ENCODE measurements around the gene PDE4D. TPM values are rescaled to one million over a fixed set of nuclear protein-coding genes. Genes with fewer than 3 reads are reported as not detected.

PDE4D gene
- total and polyA plus RNA-seq, 2 donors (not counting 1 experiment from before 2014, with no cell fraction given) = 14.9 to 171 TPM

DNA sequence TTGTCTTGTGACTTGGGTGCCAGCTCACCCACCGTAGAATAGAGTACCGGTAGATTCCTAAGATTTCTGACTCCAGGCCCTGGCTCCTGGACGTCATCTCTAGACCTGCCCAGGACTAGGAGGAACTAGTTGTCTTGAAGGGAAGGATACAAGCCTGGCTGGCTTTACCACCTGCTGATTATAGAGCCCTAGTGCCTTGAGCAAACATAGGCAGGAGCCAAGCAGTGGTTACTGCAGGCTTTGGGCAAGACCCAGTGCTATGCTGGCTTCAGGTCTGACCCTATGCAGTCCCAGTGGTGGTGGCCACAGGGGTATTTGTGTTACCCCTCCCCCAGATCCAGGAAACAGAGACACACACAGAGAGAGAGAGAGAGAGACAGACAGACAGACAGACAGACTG, 606.2 kb downstream of the PDE4D start:
- H3K27ac Mint-ChIP-seq = no peak overlapping the region
- no peaks in the 10 kb centered on the region for H3K79me2 ChIP-seq (ENCODE audit: control insufficient read depth, insufficient read depth, low read length)
- H3K27me3 ChIP-seq (replicated peaks in 1 of 4; ENCODE audit: control extremely low read depth in 1 of 4, control insufficient read depth in 3 of 4, insufficient read depth in 4 of 4, low read length in 3 of 4) = no peaks in the 10 kb centered on the region
- H3K4me2 ChIP-seq (replicated peaks; ENCODE audit: low read depth, low read length, poor library complexity, severe bottlenecking) = no peak overlapping the region
- no peaks in the 10 kb centered on the region for H3K9me3 Mint-ChIP-seq (ENCODE audit: insufficient read depth)
- H3K36me3 ChIP-seq (replicated peaks in 1 of 2; ENCODE audit: control extremely low read depth in 1 of 2, control insufficient read depth in 1 of 2, extremely low read depth in 1 of 2, insufficient read depth in 2 of 2, low read length in 1 of 2) = no peaks in the 10 kb centered on the region
- no peak overlapping the region for H3K4me3 ChIP-seq (ENCODE audit: control extremely low read depth in 1 of 5, extremely low read depth in 1 of 5, insufficient read depth in 1 of 5, low read depth in 2 of 5, low read length in 4 of 5)
- ChIA-PET POLR2A (no interaction called here), CTCF (no interaction called here)
- H3K27me3 Mint-ChIP-seq = no peaks in the 10 kb centered on the region
- no peak overlapping the region for H2AFZ ChIP-seq (ENCODE audit: insufficient read depth, low read depth, low read length, poor library complexity, severe bottlenecking)
- TF ChIP-seq CTCF (IDR thresholded peaks at IDR 0.05) (no peak), EZH2 (IDR thresholded peaks at IDR 0.05; ENCODE audit: borderline replicate concordance, insufficient read depth, low read depth, low read length, poor library complexity, severe bottlenecking) (no peak)
- WGBS (ENCODE audit: insufficient coverage) = 97% methylated on average over 3 of the region's 3 CpGs
- ATAC-seq (ENCODE audit: low read depth) (no peak), DNase-seq (no peak)
- no peak overlapping the region for H3K9ac ChIP-seq (ENCODE audit: low read length)
- H3K27ac ChIP-seq (ENCODE audit: low read length in 2 of 2) = no peak overlapping the region
- no peaks in the 10 kb centered on the region for H3K4me1 Mint-ChIP-seq
- H3K4me3 Mint-ChIP-seq = no peak overlapping the region
- intact Hi-C loops (cut with micrococcal nuclease) = no loop called here
- no peaks in the 10 kb centered on the region for H4K20me1 ChIP-seq (ENCODE audit: control insufficient read depth, insufficient read depth, low read length, poor library complexity, severe bottlenecking)
- no peaks in the 10 kb centered on the region for H3K4me1 ChIP-seq (ENCODE audit: control insufficient read depth in 2 of 2, insufficient read depth in 2 of 2, low read length in 2 of 2)
- no peaks in the 10 kb centered on the region for H3K9me3 ChIP-seq (ENCODE audit: control extremely low read depth in 1 of 3, control insufficient read depth in 2 of 3, insufficient read depth in 1 of 3, low read length in 2 of 3)

GRCh38 chr5:59286510-59286909, 607.0 kb downstream of the PDE4D start:
- H3K9ac ChIP-seq (ENCODE audit: low read length) = no peak overlapping the region
- H2AFZ ChIP-seq (ENCODE audit: insufficient read depth, low read depth, low read length, poor library complexity, severe bottlenecking) = no peak overlapping the region
- no peak for ATAC-seq (ENCODE audit: low read depth)
- POLR2A ChIA-PET = no interaction called here
- WGBS (ENCODE audit: insufficient coverage) = no CpG with 5 or more reads among the region's 1 CpG
- no peaks in the 10 kb centered on the region for H3K79me2 ChIP-seq (ENCODE audit: control insufficient read depth, insufficient read depth, low read length)
- H3K4me3 ChIP-seq (ENCODE audit: control extremely low read depth in 1 of 5, extremely low read depth in 1 of 5, insufficient read depth in 1 of 5, low read depth in 2 of 5, low read length in 4 of 5) = no peak overlapping the region
- no peaks in the 10 kb centered on the region for H4K20me1 ChIP-seq (ENCODE audit: control insufficient read depth, insufficient read depth, low read length, poor library complexity, severe bottlenecking)
- DNase-seq = no peak
- no peaks in the 10 kb centered on the region for H3K36me3 ChIP-seq (replicated peaks in 1 of 2; ENCODE audit: control extremely low read depth in 1 of 2, control insufficient read depth in 1 of 2, extremely low read depth in 1 of 2, insufficient read depth in 2 of 2, low read length in 1 of 2)
- Mint-ChIP-seq H3K27ac (no peak overlapping the region), H3K27me3 (no peaks in the 10 kb centered on the region), H3K4me1 (no peaks in the 10 kb centered on the region), H3K9me3 (ENCODE audit: insufficient read depth) (no peaks in the 10 kb centered on the region), H3K4me3 (no peak overlapping the region)
- CTCF ChIA-PET = no interaction called here
- no peaks in the 10 kb centered on the region for H3K9me3 ChIP-seq (ENCODE audit: control extremely low read depth in 1 of 3, control insufficient read depth in 2 of 3, insufficient read depth in 1 of 3, low read length in 2 of 3)
- H3K27me3 ChIP-seq (replicated peaks in 1 of 4; ENCODE audit: control extremely low read depth in 1 of 4, control insufficient read depth in 3 of 4, insufficient read depth in 4 of 4, low read length in 3 of 4) = no peaks in the 10 kb centered on the region
- H3K4me2 ChIP-seq (replicated peaks; ENCODE audit: low read depth, low read length, poor library complexity, severe bottlenecking) = no peak overlapping the region
- H3K4me1 ChIP-seq (ENCODE audit: control insufficient read depth in 2 of 2, insufficient read depth in 2 of 2, low read length in 2 of 2) = no peaks in the 10 kb centered on the region
- no peak overlapping the region for H3K27ac ChIP-seq (ENCODE audit: low read length in 2 of 2)
- intact Hi-C loops (cut with micrococcal nuclease) = no loop called here
- TF ChIP-seq CTCF (IDR thresholded peaks at IDR 0.05) = no peak
- no peak for TF ChIP-seq EZH2 (IDR thresholded peaks at IDR 0.05; ENCODE audit: borderline replicate concordance, insufficient read depth, low read depth, low read length, poor library complexity, severe bottlenecking)
